ENCODE measurements around the gene ESYT1. TPM values are rescaled to one million over a fixed set of nuclear protein-coding genes. Genes with fewer than 3 reads are reported as not detected.

The ESYT1 gene
- total and polyA plus RNA-seq, 9 of the 15 experiments (the other 6 are each of a cell fraction or from before 2014, with no cell fraction given) = 132 to 420 (median 164) TPM

- peak; percentile 97 for TF ChIP-seq RB1 (IDR thresholded peaks at IDR 0.05; ENCODE audit: low read depth)
- TF ChIP-seq SMAD1 (IDR thresholded peaks at IDR 0.05; ENCODE audit: low read depth, low read length, partially characterized antibody) = peak; percentile 38
- TF ChIP-seq ZFP36 (IDR thresholded peaks at IDR 0.05; ENCODE audit: low read depth, low read length, partially characterized antibody) = peak; percentile 99
- no peak; the same call in 1 of the 2 replicates for TF ChIP-seq CC2D1A (IDR thresholded peaks at IDR 0.05)
- no peak for TF ChIP-seq POLR2AphosphoS2 (IDR thresholded peaks at IDR 0.05; ENCODE audit: low read length)
- no peak for TF ChIP-seq JUNB (CRISPR knock-in tag; conservative IDR thresholded peaks at IDR 0.05)
- TF ChIP-seq HINFP (tag; conservative IDR thresholded peaks at IDR 0.05; ENCODE audit: low read depth) = no peak
- TF ChIP-seq EP300 (IDR thresholded peaks at IDR 0.05; ENCODE audit: low read length) = peak; percentile 6; the same call in 1 of the 2 replicates
- 0 out of 2 replicates have a peak, but pooled peaks have one; percentile 49 for TF ChIP-seq ZNF24 (IDR thresholded peaks at IDR 0.05)
- TF ChIP-seq ZSCAN29 (IDR thresholded peaks at IDR 0.05) = no peak
- no peak for TF ChIP-seq PPARD (CRISPR knock-in tag; IDR thresholded peaks at IDR 0.05)
- 0 out of 2 replicates have a peak, but pooled peaks have one; percentile 67 for TF ChIP-seq AFF4 (CRISPR knock-in tag; IDR thresholded peaks at IDR 0.05)
- TF ChIP-seq ZBTB9 (CRISPR knock-in tag; IDR thresholded peaks at IDR 0.05) = no peak
- no peak for TF ChIP-seq GATAD2A (IDR thresholded peaks at IDR 0.05)
- peak; percentile 47; the same call in 1 of the 2 replicates for TF ChIP-seq ETS1 (conservative IDR thresholded peaks at IDR 0.05; ENCODE audit: control insufficient read depth, low read depth, low read length)
- TF ChIP-seq ATF7 (IDR thresholded peaks at IDR 0.05) = no peak
Measured at GRCh38 chr12:56189099-56189917, 61.2 kb downstream of the ESYT1 start, which contains the start of gene SMARCC2 (continued).

All from K562 (cell line).